Epithelial cell of proximal tubule (primary cell): ENCODE measurements around the gene CEP350. TPM values are rescaled to one million over a fixed set of nuclear protein-coding genes. Genes with fewer than 3 reads are reported as not detected.

ENCODE experiments used
- DNase-seq: peaks from one replicate; pipeline ENCODE4 v3.0.0-alpha.2; 2011; ENCODE audit warnings: low read depth
- H3K4me3 ChIP-seq: 2 replicates; pipeline ENCODE4 v1.5.1; 2011; ENCODE audit warnings: low read depth, mild to moderate bottlenecking, low read length
- total RNA-seq: library from RNA; depleted of rRNA; stranded (reverse); fragments of >200 nt; gene quantifications from 2 replicates; pipeline ENCODE4 v1.2.3, GENCODE V29; 2015
- TF ChIP-seq, protein P1 (sequence below): conservative IDR thresholded peaks from 2 replicates; pipeline ENCODE4 v1.5.1; 2012; ENCODE audit warnings: low read depth, mild to moderate bottlenecking, low read length

CEP350 gene
- total RNA-seq, 1 donor from 2014 or later = 26.4 TPM

DNA sequence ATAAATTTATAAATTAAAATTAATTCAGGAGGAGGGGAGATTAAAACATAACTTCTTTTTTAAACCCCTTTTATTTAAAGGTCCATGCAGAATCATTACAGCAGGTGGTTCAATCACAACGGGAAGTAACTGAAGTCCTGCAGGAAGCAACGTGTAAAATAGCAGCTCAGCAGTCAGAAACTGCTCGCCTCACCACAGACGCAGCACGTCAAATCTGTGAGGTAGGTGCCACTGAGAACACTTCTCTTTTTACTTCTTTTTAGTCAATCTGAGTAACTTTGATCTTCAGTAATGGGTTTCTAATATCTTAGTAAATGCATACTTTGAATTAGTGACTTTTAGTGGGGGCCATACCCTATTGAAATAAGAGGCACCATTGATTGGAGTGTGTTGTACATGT, 87.0 kb downstream of the CEP350 start:
- no peak overlapping the region for H3K4me3 ChIP-seq
- TF ChIP-seq, protein P1, sequence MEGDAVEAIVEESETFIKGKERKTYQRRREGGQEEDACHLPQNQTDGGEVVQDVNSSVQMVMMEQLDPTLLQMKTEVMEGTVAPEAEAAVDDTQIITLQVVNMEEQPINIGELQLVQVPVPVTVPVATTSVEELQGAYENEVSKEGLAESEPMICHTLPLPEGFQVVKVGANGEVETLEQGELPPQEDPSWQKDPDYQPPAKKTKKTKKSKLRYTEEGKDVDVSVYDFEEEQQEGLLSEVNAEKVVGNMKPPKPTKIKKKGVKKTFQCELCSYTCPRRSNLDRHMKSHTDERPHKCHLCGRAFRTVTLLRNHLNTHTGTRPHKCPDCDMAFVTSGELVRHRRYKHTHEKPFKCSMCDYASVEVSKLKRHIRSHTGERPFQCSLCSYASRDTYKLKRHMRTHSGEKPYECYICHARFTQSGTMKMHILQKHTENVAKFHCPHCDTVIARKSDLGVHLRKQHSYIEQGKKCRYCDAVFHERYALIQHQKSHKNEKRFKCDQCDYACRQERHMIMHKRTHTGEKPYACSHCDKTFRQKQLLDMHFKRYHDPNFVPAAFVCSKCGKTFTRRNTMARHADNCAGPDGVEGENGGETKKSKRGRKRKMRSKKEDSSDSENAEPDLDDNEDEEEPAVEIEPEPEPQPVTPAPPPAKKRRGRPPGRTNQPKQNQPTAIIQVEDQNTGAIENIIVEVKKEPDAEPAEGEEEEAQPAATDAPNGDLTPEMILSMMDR = no peak
- DNase-seq = no peak

DNA sequence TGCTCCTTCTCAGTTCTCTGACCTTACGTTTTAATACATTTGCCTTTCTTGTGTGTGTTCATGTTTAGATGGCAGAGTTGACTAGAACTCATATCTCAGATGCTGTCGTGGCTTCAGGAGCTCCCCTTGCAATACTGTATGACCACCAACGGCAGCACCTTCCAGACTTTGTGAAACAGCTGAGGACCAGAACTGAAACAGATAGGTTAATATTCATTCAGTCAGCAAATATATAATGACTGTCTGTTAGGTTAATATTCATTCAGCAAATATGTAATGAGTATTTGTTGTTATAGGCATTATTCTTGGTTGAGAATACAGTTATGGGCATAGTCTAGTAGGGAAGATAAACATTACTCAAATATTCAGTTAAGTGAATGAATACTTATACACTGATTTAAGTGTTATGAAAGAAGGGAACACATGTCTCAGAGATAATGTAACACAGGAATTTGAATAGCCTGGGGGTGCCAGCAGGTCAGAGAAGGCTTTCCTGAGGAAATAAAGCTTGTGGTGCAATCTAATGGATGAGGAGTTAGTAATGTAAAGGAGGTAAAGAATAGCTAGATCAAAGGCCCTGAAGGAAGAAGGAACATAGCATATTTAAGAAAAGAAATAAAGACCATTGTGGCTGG, 88.5 kb downstream of the CEP350 start:
- H3K4me3 ChIP-seq = no peak overlapping the region
- no peak for DNase-seq
- TF ChIP-seq, protein P1 = no peak

DNA sequence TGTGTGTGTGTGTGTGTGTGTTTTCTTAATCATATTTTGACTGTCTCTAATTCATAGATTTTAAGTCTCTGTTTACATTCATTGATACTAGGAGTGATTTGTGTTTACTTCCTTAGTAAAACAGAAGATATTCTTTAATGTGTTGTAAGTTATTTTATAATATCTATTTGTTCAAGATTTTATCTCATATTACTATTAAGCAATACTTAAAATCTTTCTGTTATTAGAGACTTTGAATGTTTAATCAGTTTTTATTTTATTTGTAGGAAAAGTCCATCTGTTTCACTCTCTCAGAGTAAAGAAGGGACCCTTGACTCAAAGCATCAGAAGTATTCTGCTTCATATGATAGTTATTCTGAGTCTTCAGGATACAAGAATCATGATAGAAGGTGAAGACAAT, 89.2 kb downstream of the CEP350 start:
- DNase-seq = no peak
- H3K4me3 ChIP-seq = no peak overlapping the region
- TF ChIP-seq, protein P1 = no peak

DNA sequence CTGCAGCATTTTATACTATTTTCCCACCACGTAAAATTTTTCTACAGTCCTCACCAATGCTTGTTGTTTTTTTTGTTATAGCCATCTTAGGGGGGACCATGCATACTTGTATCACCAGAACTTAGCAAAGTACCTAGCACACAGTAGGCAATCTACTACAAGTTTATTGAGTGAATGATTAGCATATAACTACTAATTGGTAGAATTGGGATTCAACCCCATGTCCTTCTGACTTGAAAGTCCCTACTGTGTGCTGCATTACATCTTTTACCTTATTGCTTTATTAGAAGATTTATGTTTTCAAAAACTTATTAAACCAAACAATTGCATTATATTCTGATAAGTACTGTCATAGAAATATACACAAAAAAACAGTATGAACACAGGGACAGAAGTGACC, 92.1 kb downstream of the CEP350 start:
- TF ChIP-seq, protein P1 = no peak
- H3K4me3 ChIP-seq = no peak overlapping the region
- DNase-seq = no peak

DNA sequence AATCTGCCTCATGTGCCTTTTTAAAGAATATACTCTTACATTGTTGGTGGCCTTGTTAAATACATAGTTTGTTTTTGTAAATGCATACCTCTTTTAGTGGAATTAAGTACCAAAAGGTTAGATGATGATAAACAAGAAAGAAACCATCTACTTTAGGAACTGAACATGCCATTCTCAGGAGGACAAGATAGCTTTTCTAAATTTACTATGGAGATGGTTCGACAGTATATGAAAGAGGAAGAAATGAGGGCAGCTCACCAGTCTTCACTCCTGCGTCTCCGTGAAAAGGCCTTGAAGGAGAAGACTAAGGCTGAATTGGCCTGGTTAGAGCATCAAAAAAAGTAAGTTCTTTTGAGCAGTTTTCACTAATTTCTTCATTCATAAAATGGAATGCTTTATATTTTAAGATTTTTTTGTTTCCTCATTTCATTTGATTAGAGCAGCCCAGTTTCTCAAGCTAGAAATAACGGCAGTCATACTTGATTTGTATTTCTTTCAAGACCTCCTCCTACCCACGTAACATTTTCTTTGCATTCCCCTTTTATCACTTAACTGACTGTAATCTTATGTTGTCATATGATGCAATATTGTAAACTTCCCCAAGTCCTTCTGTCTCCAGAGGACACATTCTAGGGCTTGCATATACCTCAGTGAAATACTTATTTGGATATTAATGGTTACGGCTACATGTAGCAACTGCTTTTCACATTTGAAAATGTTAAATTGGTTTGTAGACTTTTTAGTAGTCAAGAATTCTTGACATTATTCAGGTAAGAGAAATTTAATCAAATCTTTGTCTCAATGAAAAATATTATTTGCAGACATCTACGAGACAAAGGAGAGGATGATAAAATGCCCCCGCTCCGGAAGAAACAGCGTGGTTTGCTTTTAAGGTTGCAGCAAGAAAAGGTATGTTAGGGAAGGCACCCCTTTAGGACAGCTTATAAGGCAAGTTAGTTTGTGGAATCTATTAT, 99.3 kb downstream of the CEP350 start:
- no peak overlapping the region for H3K4me3 ChIP-seq
- DNase-seq = no peak
- TF ChIP-seq, protein P1 = no peak

DNA sequence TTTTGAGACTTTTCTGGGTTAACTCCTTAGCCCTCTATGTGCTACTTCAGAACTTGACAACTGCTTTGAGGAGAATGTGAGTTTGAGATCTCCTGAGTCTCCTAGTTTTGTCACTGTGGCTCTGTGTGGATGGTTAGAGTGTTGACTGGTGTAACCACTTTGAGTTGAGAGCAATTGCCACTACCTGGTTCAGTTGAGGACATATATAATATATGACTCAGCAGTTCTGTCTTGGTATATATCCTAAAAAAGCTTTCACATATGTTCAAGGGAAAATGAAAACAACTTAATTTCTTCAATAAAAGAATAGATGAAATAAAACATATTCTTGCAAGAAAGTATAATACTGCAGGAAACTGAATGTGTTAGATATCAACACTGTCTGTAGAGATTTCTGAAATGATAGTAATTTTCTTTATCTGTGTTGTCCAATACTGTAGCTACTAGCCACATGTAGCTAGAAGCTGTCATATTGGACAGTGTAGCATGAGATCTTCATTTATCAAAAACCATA, 103.3 kb downstream of the CEP350 start:
- no peak overlapping the region for H3K4me3 ChIP-seq
- TF ChIP-seq, protein P1 = no peak
- no peak for DNase-seq
